Ramos (cell line): ENCODE data around the gene LZTR1.
"Not testable (repeated sequence)": the region's sequence is repeated elsewhere in the genome, so short reads cannot be mapped to it uniquely, and the experiment has no call there.

Source experiments
- in situ Hi-C: fragments of 300-500 bp; cut with MboI; formaldehyde crosslinking; loops from one replicate; pipeline ENCODE4 v1.14.3; 2022; ENCODE audit warnings: low sequenced_read_pairs; ENCODE audit not compliant: unreplicated experiment

Gene LZTR1

DNA sequence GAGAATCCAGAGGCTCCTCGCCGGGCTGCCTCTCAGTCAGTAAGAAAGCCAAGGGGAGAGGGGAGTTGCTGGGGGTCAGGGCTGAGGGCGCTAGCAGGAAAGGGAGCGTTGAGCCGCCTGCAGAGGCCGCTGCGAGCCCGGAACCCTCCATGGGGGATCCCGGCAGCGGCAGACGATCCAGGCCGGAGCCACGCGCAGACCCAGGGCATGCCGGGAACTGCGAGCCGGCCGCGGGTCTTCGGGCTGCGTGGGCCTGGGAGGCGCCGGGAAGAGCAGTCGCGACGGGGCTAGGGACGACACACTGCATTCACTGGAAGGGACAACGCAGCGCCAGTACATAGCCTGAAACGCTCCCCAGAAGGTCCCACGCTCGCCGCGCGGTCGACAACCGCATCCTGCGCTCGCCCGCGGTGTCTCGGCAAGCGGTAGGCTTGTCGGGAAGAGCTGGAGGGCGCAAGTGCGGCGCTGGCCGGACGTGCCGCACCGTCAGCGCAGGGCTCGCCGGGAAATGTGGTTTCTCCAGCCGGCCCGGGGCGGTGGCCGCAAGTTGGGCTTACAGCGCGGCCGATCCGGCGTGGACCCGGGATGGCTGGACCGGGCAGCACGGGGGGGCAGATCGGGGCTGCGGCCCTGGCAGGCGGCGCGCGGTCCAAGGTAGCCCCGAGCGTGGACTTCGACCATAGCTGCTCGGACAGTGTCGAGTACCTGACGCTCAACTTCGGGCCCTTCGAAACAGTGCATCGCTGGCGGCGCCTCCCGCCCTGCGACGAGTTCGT, at the start of gene LZTR1:
TSS of gene LZTR1 (plus strand) at position 511 of the 776 bp plus-strand sequence. CDS start at position 586, 75 bp downstream.
- in situ Hi-C loops = no loop called here

DNA sequence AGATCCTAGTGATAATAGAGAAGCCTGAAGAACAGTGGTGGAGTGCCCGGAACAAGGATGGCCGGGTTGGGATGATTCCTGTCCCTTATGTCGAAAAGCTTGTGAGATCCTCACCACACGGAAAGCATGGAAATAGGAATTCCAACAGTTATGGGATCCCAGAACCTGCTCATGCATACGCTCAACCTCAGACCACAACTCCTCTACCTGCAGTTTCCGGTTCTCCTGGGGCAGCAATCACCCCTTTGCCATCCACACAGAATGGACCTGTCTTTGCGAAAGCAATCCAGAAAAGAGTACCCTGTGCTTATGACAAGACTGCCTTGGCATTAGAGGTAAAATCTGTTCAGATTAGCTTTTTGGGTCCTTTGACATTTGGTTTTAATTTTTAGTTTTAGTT, 48.2 kb upstream of the LZTR1 start:
- in situ Hi-C loops = no loop called here

DNA sequence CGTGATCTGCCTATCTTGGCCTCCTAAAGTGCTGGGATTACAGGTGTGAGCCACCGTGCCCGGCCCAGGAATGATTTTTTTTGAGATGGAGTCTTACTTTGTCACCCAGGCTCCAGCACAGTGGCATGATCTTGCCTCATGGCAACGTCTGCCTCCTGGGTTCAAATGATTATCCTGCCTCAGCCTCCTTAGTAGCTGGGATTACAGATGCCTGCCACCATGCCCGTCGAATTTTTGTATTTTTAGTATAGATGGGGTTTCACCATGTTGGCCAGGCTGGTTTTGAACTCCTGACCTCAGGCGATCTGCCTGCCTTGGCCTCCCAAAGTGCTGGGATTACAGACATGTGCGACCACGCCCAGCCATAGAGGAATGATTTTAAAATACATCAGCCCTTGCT, 47.0 kb upstream of the LZTR1 start:
- in situ Hi-C loops = not testable (repeated sequence)

DNA sequence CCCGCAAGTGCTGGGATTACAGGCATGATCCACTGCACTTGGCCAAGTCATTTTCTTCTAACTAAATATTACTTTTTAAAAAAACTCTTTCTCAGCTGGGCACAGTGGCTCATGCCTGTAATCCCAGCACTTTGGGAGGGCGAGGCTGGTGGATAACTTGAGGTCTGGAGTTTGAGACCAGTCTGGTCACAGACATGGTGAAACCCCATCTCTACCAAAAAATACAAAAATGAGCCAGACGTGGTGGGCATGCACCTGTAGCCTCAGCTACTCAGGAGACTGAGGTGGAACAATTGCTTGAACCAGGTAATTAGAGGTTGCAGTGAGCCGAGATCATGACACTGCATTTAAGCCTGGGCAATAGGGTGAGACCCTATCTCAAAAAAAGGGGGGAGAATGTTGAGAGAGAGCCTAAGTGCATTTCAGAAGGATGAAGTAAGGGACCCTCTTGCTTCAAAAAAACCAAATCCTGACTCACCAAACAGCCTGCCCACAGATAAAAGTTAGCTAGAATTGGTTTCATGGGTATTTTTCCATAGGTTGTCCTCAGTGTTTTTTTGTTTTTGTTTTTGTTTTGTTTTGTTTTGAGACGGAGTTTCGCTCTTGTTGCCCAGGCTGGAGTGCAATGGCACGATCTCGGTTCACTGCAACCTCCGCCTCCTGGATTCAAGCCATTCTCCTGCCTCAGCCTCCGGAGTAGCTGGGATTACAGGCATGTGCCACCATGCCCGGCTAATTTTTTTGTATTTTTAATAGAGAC, 46.1 kb upstream of the LZTR1 start:
- in situ Hi-C loops = not testable (repeated sequence)

DNA sequence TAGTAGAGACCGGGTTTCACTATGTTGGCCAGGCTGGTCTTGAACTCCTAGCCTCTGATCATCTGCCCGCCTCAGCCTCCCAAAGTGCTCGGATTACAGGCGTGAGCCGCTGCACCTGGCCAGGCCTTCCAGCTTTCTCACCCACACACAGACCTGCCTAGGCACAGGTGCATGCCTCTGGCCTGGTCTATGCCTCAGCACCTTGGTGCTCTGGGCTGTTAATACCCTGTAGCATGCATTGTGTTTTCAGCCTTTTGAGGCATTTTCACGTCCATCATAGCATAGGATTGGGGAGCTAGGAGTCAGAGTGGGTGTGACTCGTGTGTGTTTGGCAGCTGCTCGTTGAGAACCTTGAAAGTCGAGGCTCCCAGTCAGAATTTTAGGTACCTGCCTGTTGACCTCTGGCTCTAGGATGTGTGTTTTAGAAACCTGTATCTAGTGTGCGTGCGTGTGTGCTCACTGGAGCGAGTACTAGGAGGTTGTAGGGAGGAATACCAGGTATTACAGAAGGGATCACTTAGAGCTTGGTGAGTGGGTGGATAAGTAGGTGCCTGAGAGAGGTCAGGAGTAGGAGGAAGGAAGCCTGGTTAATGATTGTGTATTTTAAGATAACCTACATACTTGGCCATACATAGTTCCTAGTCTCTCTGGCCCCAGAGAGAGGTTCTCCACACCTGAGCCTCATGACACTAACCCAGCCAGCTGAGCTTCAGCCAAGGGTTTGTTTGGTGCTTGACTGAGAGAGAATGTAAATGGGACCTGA, 44.9 kb upstream of the LZTR1 start:
- in situ Hi-C loops = no loop called here

- in situ Hi-C loops = no loop called here
Measured at GRCh38 chr22:20937794-20938671, 44.1 kb upstream of the LZTR1 start.

DNA sequence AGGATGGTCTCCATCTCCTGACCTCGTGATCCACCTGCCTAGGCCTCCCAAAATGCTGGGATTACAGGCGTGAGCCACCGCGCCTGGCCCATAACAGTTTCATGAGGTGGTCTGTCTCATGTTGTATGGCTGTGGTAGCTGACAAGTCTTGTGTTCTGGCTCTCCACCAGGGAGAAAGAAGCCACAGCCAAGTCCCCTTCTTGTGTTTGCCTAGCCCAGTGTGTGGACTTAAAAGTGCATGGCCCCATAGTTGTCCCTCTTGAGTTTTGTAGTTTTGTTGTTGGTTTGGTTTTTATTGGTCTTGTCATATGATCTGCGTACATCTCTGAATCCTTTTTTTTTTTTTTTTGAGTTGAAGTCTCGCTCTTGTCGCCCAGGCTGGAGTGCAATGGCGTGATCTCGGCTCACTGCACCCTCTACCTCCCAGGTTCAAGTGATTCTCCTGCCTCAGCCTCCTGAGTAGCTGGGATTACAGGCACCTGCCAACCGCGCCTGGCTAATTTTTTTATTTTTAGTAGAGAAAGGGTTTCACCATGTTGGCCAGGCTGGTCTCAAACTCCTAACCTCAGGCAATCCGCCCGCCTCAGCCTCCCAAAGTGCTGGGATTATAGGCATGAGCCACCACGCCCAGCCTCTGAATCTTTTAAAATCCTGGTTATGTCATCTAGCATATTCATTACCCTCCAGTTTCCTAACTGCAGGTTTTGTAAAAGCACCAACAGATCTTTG, 42.5 kb upstream of the LZTR1 start:
- in situ Hi-C loops = not testable (repeated sequence)

GRCh38 chr22:20940186-20940651, 41.9 kb upstream of the LZTR1 start:
- in situ Hi-C loops = no loop called here

- in situ Hi-C loops = no loop called here
Measured at GRCh38 chr22:20940904-20941385, 41.2 kb upstream of the LZTR1 start.

DNA sequence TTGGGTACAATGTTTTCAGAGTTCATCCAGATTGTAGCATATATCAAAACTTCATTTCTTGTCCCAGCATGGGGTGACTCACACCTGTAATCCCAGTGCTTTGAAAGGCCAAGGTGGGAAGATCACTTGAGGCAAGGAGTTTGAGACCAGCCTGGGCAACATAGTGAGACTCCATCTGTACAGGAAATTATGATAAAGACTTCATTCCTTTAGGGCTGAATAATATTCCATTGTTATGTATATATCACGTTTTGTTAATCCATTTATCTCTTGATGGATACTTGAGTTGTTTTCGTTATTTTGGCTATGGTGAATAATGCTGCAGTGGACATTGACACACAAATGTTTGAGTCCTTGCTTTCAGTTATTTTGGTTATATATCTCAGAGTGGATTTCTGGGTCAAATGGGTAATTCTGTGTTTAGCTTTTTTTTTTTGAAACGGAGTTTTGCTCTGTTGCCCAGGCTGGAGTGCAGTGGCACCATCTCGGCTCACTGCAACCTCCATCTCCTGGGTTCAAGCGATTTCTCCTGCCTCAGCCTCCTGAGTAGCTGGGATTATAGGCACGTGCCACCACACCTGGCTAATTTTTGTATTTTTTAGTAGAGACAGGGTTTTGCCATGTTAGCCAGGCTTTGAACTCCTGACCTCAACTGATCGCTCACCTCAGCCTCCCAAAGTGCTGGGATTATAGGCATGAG, 39.7 kb upstream of the LZTR1 start:
- in situ Hi-C loops = not testable (repeated sequence)

DNA sequence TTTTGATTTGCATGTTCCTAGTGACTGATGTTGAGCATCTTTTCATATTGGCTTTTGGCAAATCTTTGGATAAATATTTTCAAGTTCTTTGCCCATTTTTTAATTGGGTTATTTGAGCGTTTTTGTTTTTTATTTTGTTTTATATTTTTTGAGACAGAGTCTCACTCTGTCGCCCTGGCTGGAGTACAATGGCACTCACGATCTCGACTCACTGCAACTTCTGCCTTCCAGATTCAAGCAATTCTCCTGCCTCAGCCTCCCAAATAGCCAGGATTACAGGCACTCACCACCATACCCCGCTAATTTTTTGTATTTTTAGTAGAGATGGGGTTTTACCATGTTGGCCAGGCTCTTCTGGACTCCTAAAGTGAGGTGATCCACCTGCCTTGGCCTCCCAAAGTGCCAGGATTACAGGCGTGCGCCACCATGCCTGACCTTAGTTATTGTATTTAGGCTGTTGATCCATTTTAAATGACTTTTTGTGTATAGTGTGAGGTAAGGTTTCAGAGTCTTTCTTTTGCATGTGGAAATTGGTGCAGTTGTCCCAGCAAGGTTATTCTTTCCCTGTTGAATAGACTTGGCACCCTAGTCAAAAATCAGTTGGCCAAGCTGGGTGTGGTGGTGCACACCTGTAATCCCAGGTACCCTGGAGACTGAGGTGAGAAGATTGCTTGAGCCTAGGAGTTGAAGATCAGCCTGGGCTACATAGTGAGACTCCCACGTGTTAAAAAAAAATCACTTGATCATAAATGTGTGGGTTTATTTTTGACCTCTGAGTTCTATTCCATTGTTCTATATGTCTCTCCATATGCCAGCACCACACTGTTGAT, 38.8 kb upstream of the LZTR1 start:
- in situ Hi-C loops = no loop called here

DNA sequence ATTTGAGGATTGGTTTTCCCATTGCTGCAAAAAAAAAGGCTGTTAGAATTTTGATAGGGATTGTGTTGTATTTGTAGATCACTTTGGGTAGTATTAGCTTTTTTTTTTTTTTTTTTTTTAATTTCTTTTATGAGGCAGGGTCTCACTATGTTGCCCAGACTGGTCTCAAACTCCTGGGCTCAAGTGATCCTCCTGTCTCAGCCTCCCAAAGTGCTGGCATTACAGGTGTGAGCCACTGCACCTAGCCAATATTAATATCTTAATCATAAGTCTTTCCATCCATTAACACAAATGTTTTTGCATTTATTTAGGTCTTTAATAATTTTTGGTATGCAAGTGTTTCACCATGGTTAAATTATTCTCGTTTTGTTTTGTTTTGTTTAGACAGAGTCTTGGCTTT, 38.1 kb upstream of the LZTR1 start:
- in situ Hi-C loops = no loop called here

DNA sequence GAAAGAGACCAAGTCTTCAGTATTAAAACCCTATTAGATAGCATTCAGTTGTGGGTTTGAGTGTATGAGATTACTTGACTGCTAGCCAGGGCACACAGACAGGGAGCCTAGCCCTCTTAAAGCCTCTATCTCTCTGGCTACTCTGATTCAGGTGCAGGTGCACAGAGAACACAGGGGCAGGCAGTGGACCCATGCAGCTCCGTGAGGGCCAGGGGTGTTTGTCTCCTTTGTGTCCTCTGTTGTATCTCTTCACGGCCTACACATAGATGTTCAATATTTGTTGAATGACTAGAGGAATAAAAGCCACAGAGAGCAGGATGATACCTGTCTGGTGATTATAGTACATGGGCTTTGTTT, 36.5 kb upstream of the LZTR1 start:
- in situ Hi-C loops = no loop called here

DNA sequence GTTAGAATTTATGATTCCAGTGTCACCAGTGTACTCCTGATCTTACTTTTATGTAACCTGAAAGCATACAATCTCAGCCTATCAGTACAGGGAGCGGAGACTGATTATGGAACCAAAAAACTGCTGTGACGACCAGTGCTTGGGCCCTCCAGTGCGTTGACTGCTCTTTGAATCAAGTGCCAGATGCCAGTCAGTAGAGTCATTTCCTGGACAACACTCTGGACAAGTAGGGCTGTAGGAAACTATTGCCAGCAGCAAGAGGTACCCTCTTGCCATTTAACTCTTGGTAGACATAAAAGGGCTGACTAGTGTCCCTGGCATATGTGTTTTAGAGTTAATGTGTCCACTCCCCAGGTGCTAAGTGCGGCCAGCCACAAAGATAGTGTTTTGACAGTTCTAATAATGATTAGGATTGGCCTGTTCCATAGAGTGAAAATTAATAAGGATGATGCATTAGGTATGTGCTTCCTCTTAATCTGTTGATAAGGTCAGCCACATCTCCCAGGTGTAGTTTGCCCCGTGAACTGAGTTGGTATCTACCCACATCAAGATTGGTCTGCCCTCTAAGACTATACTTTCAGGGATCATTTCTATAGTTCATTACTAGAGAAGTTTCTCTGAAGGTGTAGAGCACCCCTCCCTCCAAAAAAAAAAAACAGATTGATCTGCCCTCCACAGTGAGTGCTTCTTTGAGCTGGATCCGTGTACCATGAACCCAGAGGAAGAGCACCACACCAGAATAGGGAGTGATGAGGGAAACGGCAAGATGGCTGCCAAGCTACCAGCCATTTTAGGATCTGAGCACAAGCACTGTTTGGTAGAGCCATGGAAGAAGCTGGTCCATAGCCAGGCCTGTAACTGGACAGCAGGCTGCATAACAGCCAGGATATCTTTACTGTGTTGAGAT, 35.8 kb upstream of the LZTR1 start:
- in situ Hi-C loops = no loop called here

DNA sequence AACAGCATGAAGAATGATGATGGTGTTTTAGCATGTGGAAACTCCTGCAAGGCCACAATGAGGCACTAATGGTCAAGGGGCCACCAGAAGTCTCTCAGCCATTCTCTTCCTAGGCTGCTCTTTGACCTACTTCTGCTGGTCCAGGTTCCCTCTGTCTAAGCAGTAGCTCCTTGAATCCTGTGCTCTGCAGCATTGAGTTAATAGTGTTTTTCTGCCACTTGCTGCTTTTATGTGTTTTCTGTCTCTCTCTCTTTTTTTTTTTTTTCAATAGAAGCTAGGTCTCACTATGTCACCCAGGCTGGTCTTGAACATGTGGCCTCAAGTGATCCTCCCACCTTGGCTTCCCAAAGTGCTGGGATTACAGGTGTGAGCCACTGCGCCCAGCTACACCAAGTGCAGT, 35.1 kb upstream of the LZTR1 start:
- in situ Hi-C loops = no loop called here

- in situ Hi-C loops = no loop called here
Measured at GRCh38 chr22:20948450-20948849, 33.6 kb upstream of the LZTR1 start.

- in situ Hi-C loops = no loop called here
Measured at GRCh38 chr22:20948989-20949388, 33.1 kb upstream of the LZTR1 start.
